Measurements from ENCODE around the gene CRTAP.
"Not testable (repeated sequence)": the region's sequence is repeated elsewhere in the genome, so short reads cannot be mapped to it uniquely, and the experiment has no call there.

The CRTAP gene

GRCh38 chr3:33113772-33114621 lies at the start of gene CRTAP:
TSS of gene CRTAP (plus strand) at chr3:33114014. CDS start at chr3:33114078, 64 bp downstream.
- DNase-seq (ENCODE audit: low read depth in 3 of 3) = peak; percentile 69 to 84 (median 73)

DNA sequence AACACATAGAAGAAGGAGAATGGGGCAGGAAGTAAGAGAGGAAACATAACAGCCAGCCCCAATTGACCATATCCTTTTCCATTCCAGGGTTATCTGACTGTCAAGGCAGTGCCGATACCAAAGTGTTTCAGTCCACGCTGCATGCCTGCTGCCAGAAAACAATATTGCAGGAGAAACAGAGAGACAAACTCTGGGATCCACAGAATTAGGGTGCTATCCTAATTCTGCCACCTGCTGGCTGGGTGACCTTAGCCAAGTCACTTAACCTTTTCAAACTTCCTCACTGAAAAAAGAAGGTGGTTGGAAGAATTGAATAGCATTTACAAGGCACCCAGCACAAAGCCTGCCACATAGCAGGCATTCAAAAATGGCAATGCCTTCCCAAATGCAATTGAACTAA lies 48.9 kb upstream of the CRTAP start:
- no peak for DNase-seq (ENCODE audit: low read depth in 3 of 3)

DNA sequence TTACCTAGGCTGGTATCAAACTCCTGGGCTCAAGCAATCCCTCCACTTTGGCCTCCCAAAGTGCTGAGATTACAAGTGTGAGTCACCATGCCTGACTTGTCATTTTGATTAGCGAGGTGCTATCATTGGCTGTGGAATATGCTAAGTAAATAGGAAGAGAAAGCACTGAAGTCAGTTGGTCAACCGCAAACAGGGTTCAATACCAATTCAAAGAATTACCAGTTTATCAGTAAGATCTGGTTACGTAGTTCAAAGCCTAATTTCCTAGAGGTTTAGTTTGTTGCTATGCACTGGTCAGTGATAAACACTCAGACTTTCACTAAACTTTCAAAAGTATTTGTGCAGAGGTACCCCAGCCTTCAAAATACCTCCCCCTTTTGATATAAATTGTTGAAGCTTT lies 46.3 kb upstream of the CRTAP start:
- DNase-seq (ENCODE audit: low read depth in 3 of 3) = no peak

DNA sequence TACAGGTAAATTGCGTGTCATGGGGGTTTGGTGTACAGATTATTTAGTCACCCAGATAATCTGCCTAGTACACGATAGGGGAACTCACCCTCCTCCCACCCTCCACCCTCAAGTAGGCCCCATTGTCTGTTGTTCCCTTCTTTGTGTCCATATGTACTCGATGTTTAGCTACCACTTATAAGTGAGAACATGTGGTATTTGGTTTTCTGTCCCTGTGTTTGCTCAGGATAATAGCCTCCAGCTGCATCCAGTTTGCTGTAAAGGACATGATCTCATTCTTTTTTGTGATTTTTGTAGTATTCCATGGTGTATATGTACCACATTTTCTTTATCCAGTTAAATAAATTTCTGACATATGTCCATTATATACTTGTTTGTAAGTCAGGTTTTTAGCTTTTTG lies 44.0 kb upstream of the CRTAP start:
- not testable (repeated sequence) for DNase-seq (ENCODE audit: low read depth in 3 of 3)

DNA sequence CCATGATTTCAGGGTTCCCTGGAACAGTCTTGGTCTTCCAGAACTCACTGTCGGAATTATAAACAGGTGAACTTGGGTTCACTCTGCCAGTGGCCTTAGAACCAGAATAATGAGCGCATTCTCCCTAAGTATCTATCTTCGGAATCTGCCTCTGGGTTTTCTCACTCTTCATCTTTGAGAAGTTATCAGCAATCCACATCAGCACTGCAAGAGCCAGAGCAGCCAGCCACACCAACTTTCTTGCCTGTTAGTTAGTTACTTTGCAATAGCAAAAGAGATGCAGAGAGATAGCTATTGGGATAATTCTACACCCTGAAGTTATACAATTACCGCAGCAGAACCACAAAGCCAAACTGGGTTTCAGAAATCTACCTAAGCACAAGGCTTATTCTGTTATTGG lies 42.6 kb upstream of the CRTAP start:
- DNase-seq (ENCODE audit: low read depth in 3 of 3) = no peak

- no peak for DNase-seq (ENCODE audit: low read depth in 3 of 3)
These were observed 41.9 kb upstream of the CRTAP start for GRCh38 chr3:33071946-33072345.

- DNase-seq (ENCODE audit: low read depth in 3 of 3) = peak; percentile 49 to 60 (median 53)
These were observed 39.4 kb upstream of the CRTAP start for GRCh38 chr3:33074217-33075067.

- DNase-seq (ENCODE audit: low read depth in 3 of 3) = no peak
These were observed 37.8 kb upstream of the CRTAP start for GRCh38 chr3:33075995-33076394.

DNA sequence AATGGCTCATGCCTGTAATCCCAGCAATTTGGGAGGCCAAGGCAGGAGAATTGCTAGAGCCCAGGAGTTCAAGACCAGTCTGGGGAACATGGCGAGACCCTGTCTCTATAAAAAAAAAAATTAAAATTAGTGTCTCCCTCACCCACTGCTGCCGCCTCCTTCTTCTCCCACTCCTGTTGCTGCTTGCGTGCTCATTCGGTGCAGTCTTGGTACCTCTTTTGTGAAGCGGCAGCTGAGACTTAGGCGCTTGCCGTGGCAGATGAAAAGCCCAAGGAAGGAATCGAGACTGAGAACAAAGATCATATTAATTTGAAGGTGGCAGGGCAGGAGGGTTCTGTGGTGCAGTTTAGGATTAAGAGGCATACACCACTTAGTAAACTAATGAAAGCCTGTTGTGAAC lies 36.9 kb upstream of the CRTAP start:
- no peak for DNase-seq (ENCODE audit: low read depth in 3 of 3)

DNA sequence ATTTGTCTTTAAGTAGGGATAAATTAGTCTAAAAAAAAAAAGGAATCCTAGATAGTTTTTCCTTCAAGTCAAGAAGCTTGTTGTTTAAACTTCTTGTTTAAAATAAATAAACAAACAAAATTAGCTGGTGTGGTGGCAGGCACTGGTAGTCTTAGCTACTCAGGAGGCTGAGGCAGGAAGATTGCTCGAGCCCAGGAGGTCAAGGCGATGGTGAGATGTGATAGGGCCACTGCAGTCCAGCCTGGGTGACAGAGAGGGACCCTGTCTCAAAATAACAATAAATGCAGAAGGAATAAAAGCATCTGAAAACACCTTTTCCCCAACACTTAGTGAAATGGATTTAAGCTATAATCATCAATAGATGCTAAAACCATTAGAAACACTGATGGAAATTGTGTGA lies 35.8 kb upstream of the CRTAP start:
- DNase-seq (ENCODE audit: low read depth in 3 of 3) = no peak

DNA sequence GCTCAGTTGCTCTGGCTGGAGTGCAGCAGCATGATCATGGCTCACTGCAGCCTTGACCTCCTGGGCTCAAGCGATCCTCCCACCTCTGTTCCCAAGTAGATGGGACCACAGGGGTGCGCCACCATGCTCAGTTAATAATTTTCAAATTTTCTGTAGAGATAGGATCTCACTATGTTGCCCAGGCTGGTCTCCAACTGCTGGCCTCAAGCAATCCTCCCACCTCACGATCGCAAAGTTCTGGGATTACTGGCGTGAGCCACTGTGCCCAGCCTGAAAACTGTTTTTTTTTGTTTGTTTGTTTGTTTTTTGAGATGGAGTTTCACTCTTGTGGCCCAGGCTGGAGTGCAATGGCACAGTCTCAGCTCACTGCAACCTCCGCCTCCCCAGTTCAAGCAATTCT lies 34.0 kb upstream of the CRTAP start:
- not testable (repeated sequence) for DNase-seq (ENCODE audit: low read depth in 3 of 3)

DNA sequence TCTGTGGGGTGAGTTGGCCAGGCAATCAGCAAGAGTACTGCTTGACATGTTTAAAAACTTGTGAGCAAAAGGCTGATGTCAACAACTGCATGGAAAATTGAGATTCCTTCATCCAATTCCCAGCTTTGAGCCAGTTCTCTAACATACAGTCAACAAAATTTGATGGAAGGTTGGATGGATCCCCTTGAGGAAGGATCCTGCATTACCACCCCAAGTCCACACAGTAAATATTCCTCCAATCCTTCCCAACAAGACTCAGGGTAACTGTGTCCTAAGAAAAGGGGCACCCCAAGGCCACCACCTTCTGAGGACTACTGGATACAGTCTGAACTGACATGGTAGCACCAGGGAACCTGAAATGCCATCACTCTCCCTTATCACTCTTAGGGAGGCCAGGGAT lies 32.0 kb upstream of the CRTAP start:
- no peak for DNase-seq (ENCODE audit: low read depth in 3 of 3)

- no peak for DNase-seq (ENCODE audit: low read depth in 3 of 3)
These were observed 29.9 kb upstream of the CRTAP start for GRCh38 chr3:33083958-33084357.

GRCh38 chr3:33088691-33089090 lies 25.1 kb upstream of the CRTAP start:
- DNase-seq (ENCODE audit: low read depth in 3 of 3) = no peak

GRCh38 chr3:33089515-33089914 lies 24.3 kb upstream of the CRTAP start:
- DNase-seq (ENCODE audit: low read depth in 3 of 3) = no peak

- DNase-seq (ENCODE audit: low read depth in 3 of 3) = no peak
These were observed 22.1 kb upstream of the CRTAP start for GRCh38 chr3:33091746-33092145.

DNA sequence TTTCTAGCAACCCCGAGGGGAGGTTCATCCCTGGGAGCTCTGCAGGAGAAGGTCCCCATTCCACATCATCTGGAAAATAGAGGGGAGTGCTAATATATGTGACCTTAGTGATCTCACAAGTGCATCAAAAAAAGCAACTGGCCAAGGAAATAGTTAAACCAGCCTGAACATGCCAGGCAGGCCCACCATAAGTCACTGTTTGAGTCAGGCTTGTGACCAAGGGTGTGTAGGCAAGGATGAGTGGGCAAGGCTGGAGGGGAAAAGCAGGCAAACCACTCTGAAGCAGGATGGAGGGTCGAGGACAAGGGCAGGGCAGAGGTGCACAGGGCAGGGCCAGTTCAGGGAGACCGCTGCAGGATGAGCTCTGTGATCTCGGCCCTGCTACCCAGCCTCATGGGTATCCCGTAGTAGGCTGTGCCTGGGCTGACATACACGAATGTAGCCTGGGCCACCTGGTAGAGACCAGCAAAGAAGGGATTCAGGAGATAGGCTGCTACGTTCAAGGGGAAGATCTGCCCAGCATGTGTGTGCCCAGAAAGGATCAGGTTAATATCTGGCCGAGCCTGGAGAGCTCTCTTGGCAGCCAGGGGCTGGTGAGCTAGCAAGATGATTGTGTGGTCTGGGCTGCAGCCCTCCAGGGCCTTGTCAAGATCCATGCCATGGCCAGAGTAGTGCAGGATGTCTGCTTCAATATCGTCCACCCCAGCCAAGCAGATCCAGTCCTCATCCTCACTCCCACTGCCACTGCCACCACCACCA lies 21.1 kb upstream of the CRTAP start:
- no peak for DNase-seq (ENCODE audit: low read depth in 3 of 3)

- no peak for DNase-seq (ENCODE audit: low read depth in 3 of 3)
These were observed 20.0 kb upstream of the CRTAP start for GRCh38 chr3:33093847-33094246.

GRCh38 chr3:33095436-33095835 lies 18.4 kb upstream of the CRTAP start:
- no peak for DNase-seq (ENCODE audit: low read depth in 3 of 3)

- peak in 1 of 3 experiments; percentile 38 for DNase-seq (ENCODE audit: low read depth in 3 of 3)
These were observed 17.5 kb upstream of the CRTAP start for GRCh38 chr3:33096093-33096868.

GRCh38 chr3:33099109-33099645 lies 14.6 kb upstream of the CRTAP start:
- no peak for DNase-seq (ENCODE audit: low read depth in 3 of 3)

Data from stimulated activated CD4-positive, alpha-beta T cell treated with anti-CD3 and anti-CD28 coated beads, TNF-alpha, amount 100 ng/mL, for 4 hours (primary cell).